ENCODE measurements around the gene ZNF473. TPM values are rescaled to one million over a fixed set of nuclear protein-coding genes. Genes with fewer than 3 reads are reported as not detected.
"Not testable (repeated sequence)": the region's sequence is repeated elsewhere in the genome, so short reads cannot be mapped to it uniquely, and the experiment has no call there.

The ZNF473 gene
- total and polyA plus RNA-seq, 5 donors from 2014 or later = 3.5 to 8.3 (median 5.7) TPM

GRCh38 chr19:50051228-50051895 is 25.6 kb downstream of the ZNF473 start:
- H3K4me1 Mint-ChIP-seq = peaks cover 4 to 23% (median 12%) of the 10 kb centered on the region in 4 donors
- H3K36me3 Mint-ChIP-seq; H3K36me3 ChIP-seq (ENCODE audit: control insufficient read depth, insufficient read depth, low read length); ATAC-seq (ENCODE audit: low read depth in 2 of 2); H3K9me3 Mint-ChIP-seq; H3K9me3 ChIP-seq (ENCODE audit: control insufficient read depth in 2 of 2, low read length in 2 of 2); DNase-seq; H3K27me3 ChIP-seq (ENCODE audit: control insufficient read depth, insufficient read depth, low read length): not testable (repeated sequence)
- peak overlapping the region; percentile 65 for H3K4me3 ChIP-seq (ENCODE audit: low read depth, low read length)
- H3K27ac Mint-ChIP-seq = peak overlapping the region; percentile 89 to 97 (median 93)
- peak overlapping the region; percentile 77 for H3K27ac ChIP-seq (ENCODE audit: insufficient read depth, low read length, poor library complexity, severe bottlenecking)
- peak overlapping the region; percentile 68 to 95 (median 90) for H3K4me3 Mint-ChIP-seq
- H3K27me3 Mint-ChIP-seq = peaks cover 19% of the 10 kb centered on the region
- H3K4me1 ChIP-seq (ENCODE audit: control insufficient read depth, insufficient read depth, low read length, poor library complexity, severe bottlenecking) = peaks cover 14% of the 10 kb centered on the region

GRCh38 chr19:50051964-50052363 is 26.2 kb downstream of the ZNF473 start:
- peaks cover 0 to 10% (median 0%) of the 10 kb centered on the region in 7 donors for H3K9me3 Mint-ChIP-seq
- no peaks in the 10 kb centered on the region for H3K27me3 ChIP-seq (ENCODE audit: control insufficient read depth, insufficient read depth, low read length)
- peaks cover 14% of the 10 kb centered on the region for H3K4me1 ChIP-seq (ENCODE audit: control insufficient read depth, insufficient read depth, low read length, poor library complexity, severe bottlenecking)
- H3K4me1 Mint-ChIP-seq = peaks cover 4 to 23% (median 12%) of the 10 kb centered on the region in 4 donors
- H3K27me3 Mint-ChIP-seq = peaks cover 19% of the 10 kb centered on the region
- no peak for DNase-seq
- H3K9me3 ChIP-seq (ENCODE audit: control insufficient read depth in 2 of 2, low read length in 2 of 2) = no peaks in the 10 kb centered on the region
- ATAC-seq (ENCODE audit: low read depth in 2 of 2) = no peak
- no peak overlapping the region for H3K27ac Mint-ChIP-seq
- H3K4me3 Mint-ChIP-seq = peak overlapping the region in 2 of 4 donors; percentile 8 to 26
- H3K27ac ChIP-seq (ENCODE audit: insufficient read depth, low read length, poor library complexity, severe bottlenecking) = no peak overlapping the region
- H3K4me3 ChIP-seq (ENCODE audit: low read depth, low read length) = no peak overlapping the region
- H3K36me3 Mint-ChIP-seq = peaks cover 5% of the 10 kb centered on the region
- H3K36me3 ChIP-seq (ENCODE audit: control insufficient read depth, insufficient read depth, low read length) = peaks cover 5% of the 10 kb centered on the region

GRCh38 chr19:50053119-50053518 is 27.3 kb downstream of the ZNF473 start:
- DNase-seq = no peak
- H3K36me3 Mint-ChIP-seq = no peaks in the 10 kb centered on the region
- peak overlapping the region in 1 of 4 donors; percentile 4 for H3K4me3 Mint-ChIP-seq
- H3K4me3 ChIP-seq (ENCODE audit: low read depth, low read length) = no peak overlapping the region
- H3K27ac ChIP-seq (ENCODE audit: insufficient read depth, low read length, poor library complexity, severe bottlenecking) = no peak overlapping the region
- H3K27me3 Mint-ChIP-seq = peaks cover 19% of the 10 kb centered on the region
- ATAC-seq (ENCODE audit: low read depth in 2 of 2) = no peak
- peaks cover 0 to 3% of the 10 kb centered on the region in 2 experiments for H3K9me3 ChIP-seq (ENCODE audit: control insufficient read depth in 2 of 2, low read length in 2 of 2)
- peaks cover 4 to 23% (median 12%) of the 10 kb centered on the region in 4 donors for H3K4me1 Mint-ChIP-seq
- H3K36me3 ChIP-seq (ENCODE audit: control insufficient read depth, insufficient read depth, low read length) = peaks cover under 1% of the 10 kb centered on the region
- no peaks in the 10 kb centered on the region for H3K27me3 ChIP-seq (ENCODE audit: control insufficient read depth, insufficient read depth, low read length)
- H3K4me1 ChIP-seq (ENCODE audit: control insufficient read depth, insufficient read depth, low read length, poor library complexity, severe bottlenecking) = peaks cover 14% of the 10 kb centered on the region
- peaks cover 0 to 9% (median 2%) of the 10 kb centered on the region in 7 donors for H3K9me3 Mint-ChIP-seq
- peak overlapping the region in 1 of 3 donors; percentile 1 for H3K27ac Mint-ChIP-seq

GRCh38 chr19:50058425-50058824 is 32.6 kb downstream of the ZNF473 start:
- peaks cover 18 to 30% of the 10 kb centered on the region in 2 experiments for H3K9me3 ChIP-seq (ENCODE audit: control insufficient read depth in 2 of 2, low read length in 2 of 2)
- H3K4me1 ChIP-seq (ENCODE audit: control insufficient read depth, insufficient read depth, low read length, poor library complexity, severe bottlenecking) = no peaks in the 10 kb centered on the region
- H3K4me3 Mint-ChIP-seq = no peak overlapping the region
- peaks cover 0 to 22% (median 4%) of the 10 kb centered on the region in 7 donors for H3K9me3 Mint-ChIP-seq
- no peaks in the 10 kb centered on the region for H3K27me3 ChIP-seq (ENCODE audit: control insufficient read depth, insufficient read depth, low read length)
- H3K27ac Mint-ChIP-seq = no peak overlapping the region
- peaks cover 11% of the 10 kb centered on the region for H3K27me3 Mint-ChIP-seq
- no peaks in the 10 kb centered on the region for H3K4me1 Mint-ChIP-seq
- H3K36me3 ChIP-seq (ENCODE audit: control insufficient read depth, insufficient read depth, low read length) = no peaks in the 10 kb centered on the region
- no peak overlapping the region for H3K4me3 ChIP-seq (ENCODE audit: low read depth, low read length)
- DNase-seq = no peak
- H3K27ac ChIP-seq (ENCODE audit: insufficient read depth, low read length, poor library complexity, severe bottlenecking) = no peak overlapping the region
- H3K36me3 Mint-ChIP-seq = no peaks in the 10 kb centered on the region
- no peak for ATAC-seq (ENCODE audit: low read depth in 2 of 2)

- Histone ChIP-seq H3K4me1 (ENCODE audit: control insufficient read depth, insufficient read depth, low read length, poor library complexity, severe bottlenecking) (no peaks in the 10 kb centered on the region), H3K27me3 (ENCODE audit: control insufficient read depth, insufficient read depth, low read length) (no peaks in the 10 kb centered on the region), H3K36me3 (ENCODE audit: control insufficient read depth, insufficient read depth, low read length) (no peaks in the 10 kb centered on the region), H3K27ac (ENCODE audit: insufficient read depth, low read length, poor library complexity, severe bottlenecking) (no peak overlapping the region), H3K4me3 (ENCODE audit: low read depth, low read length) (no peak overlapping the region), H3K9me3 (ENCODE audit: control insufficient read depth in 2 of 2, low read length in 2 of 2) (peaks cover 18 to 30% of the 10 kb centered on the region in 2 experiments)
- H3K4me3 Mint-ChIP-seq = no peak overlapping the region
- H3K27me3 Mint-ChIP-seq = peaks cover 7% of the 10 kb centered on the region
- H3K27ac Mint-ChIP-seq = no peak overlapping the region
- no peak for ATAC-seq (ENCODE audit: low read depth in 2 of 2)
- DNase-seq = no peak
- no peaks in the 10 kb centered on the region for H3K36me3 Mint-ChIP-seq
- no peaks in the 10 kb centered on the region for H3K4me1 Mint-ChIP-seq
- H3K9me3 Mint-ChIP-seq = peaks cover 0 to 22% (median 4%) of the 10 kb centered on the region in 7 donors
Observed at GRCh38 chr19:50059045-50059444, 33.2 kb downstream of the ZNF473 start.

GRCh38 chr19:50060107-50060506 is 34.3 kb downstream of the ZNF473 start:
- DNase-seq = no peak
- Mint-ChIP-seq H3K27me3 (peaks cover 5% of the 10 kb centered on the region), H3K4me1 (no peaks in the 10 kb centered on the region), H3K9me3 (peaks cover 0 to 22% (median 4%) of the 10 kb centered on the region in 7 donors), H3K36me3 (no peaks in the 10 kb centered on the region), H3K4me3 (no peak overlapping the region), H3K27ac (peak overlapping the region in 1 of 3 donors; percentile 7)
- Histone ChIP-seq H3K36me3 (ENCODE audit: control insufficient read depth, insufficient read depth, low read length) (no peaks in the 10 kb centered on the region), H3K4me3 (ENCODE audit: low read depth, low read length) (no peak overlapping the region), H3K9me3 (ENCODE audit: control insufficient read depth in 2 of 2, low read length in 2 of 2) (peaks cover 18 to 30% of the 10 kb centered on the region in 2 experiments), H3K27ac (ENCODE audit: insufficient read depth, low read length, poor library complexity, severe bottlenecking) (no peak overlapping the region), H3K4me1 (ENCODE audit: control insufficient read depth, insufficient read depth, low read length, poor library complexity, severe bottlenecking) (no peaks in the 10 kb centered on the region), H3K27me3 (ENCODE audit: control insufficient read depth, insufficient read depth, low read length) (no peaks in the 10 kb centered on the region)
- no peak for ATAC-seq (ENCODE audit: low read depth in 2 of 2)

- Mint-ChIP-seq H3K27ac (no peak overlapping the region), H3K4me3 (no peak overlapping the region), H3K27me3 (peaks cover 10% of the 10 kb centered on the region), H3K9me3 (peaks cover 0 to 22% (median 2%) of the 10 kb centered on the region in 7 donors), H3K4me1 (no peaks in the 10 kb centered on the region), H3K36me3 (no peaks in the 10 kb centered on the region)
- Histone ChIP-seq H3K27ac (ENCODE audit: insufficient read depth, low read length, poor library complexity, severe bottlenecking) (no peak overlapping the region), H3K4me3 (ENCODE audit: low read depth, low read length) (no peak overlapping the region), H3K9me3 (ENCODE audit: control insufficient read depth in 2 of 2, low read length in 2 of 2) (peaks cover 18 to 30% of the 10 kb centered on the region in 2 experiments), H3K36me3 (ENCODE audit: control insufficient read depth, insufficient read depth, low read length) (no peaks in the 10 kb centered on the region), H3K27me3 (ENCODE audit: control insufficient read depth, insufficient read depth, low read length) (no peaks in the 10 kb centered on the region), H3K4me1 (ENCODE audit: control insufficient read depth, insufficient read depth, low read length, poor library complexity, severe bottlenecking) (no peaks in the 10 kb centered on the region)
- ATAC-seq (ENCODE audit: low read depth in 2 of 2) (no peak), DNase-seq (no peak)
Observed at GRCh38 chr19:50061650-50062049, 35.8 kb downstream of the ZNF473 start.

GRCh38 chr19:50065938-50066337 is 40.1 kb downstream of the ZNF473 start:
- DNase-seq (no peak), ATAC-seq (ENCODE audit: low read depth in 2 of 2) (no peak)
- no peaks in the 10 kb centered on the region for H3K4me1 Mint-ChIP-seq
- peaks cover 0 to 2% (median 0%) of the 10 kb centered on the region in 7 donors for H3K9me3 Mint-ChIP-seq
- H3K27me3 ChIP-seq (ENCODE audit: control insufficient read depth, insufficient read depth, low read length) = no peaks in the 10 kb centered on the region
- H3K4me1 ChIP-seq (ENCODE audit: control insufficient read depth, insufficient read depth, low read length, poor library complexity, severe bottlenecking) = no peaks in the 10 kb centered on the region
- H3K36me3 Mint-ChIP-seq = no peaks in the 10 kb centered on the region
- H3K36me3 ChIP-seq (ENCODE audit: control insufficient read depth, insufficient read depth, low read length) = no peaks in the 10 kb centered on the region
- no peak overlapping the region for H3K27ac ChIP-seq (ENCODE audit: insufficient read depth, low read length, poor library complexity, severe bottlenecking)
- H3K27ac Mint-ChIP-seq = no peak overlapping the region
- peaks cover 0 to under 1% of the 10 kb centered on the region in 2 experiments for H3K9me3 ChIP-seq (ENCODE audit: control insufficient read depth in 2 of 2, low read length in 2 of 2)
- no peak overlapping the region for H3K4me3 Mint-ChIP-seq
- no peak overlapping the region for H3K4me3 ChIP-seq (ENCODE audit: low read depth, low read length)
- peaks cover 9% of the 10 kb centered on the region for H3K27me3 Mint-ChIP-seq
